Parathyroid adenoma (tissue), 2 donors: ENCODE data around the gene SHH.
"Not testable (repeated sequence)": the region's sequence is repeated elsewhere in the genome, so short reads cannot be mapped to it uniquely, and the experiment has no call there.

ENCODE experiments used
- H2AFZ ChIP-seq: fragments of 300-600 bp; sonication (generic); one replicate; pipeline ENCODE4 v1.7.0; 2017; ENCODE audit warnings: antibody characterized with exemption, mild to moderate bottlenecking
- H3K27ac ChIP-seq: fragments of 300-600 bp; sonication (generic); one replicate; pipeline ENCODE4 v1.7.0; 2017
- H3K27me3 ChIP-seq: fragments of 300-600 bp; sonication (generic); one replicate; pipeline ENCODE4 v1.7.0; 2017; ENCODE audit warnings: low read length; ENCODE audit not compliant: control insufficient read depth, insufficient read depth
- H3K36me3 ChIP-seq: fragments of 300-600 bp; sonication (generic); one replicate; pipeline ENCODE4 v1.7.0; 2017; ENCODE audit warnings: low read length; ENCODE audit not compliant: control insufficient read depth, insufficient read depth
- H3K4me1 ChIP-seq: fragments of 300-600 bp; sonication (generic); one replicate; pipeline ENCODE4 v1.7.0; 2017; ENCODE audit warnings: control low read depth
- H3K4me2 ChIP-seq: fragments of 300-600 bp; sonication (generic); one replicate; pipeline ENCODE4 v1.7.0; 2017; ENCODE audit warnings: low read length
- H3K4me3 ChIP-seq: fragments of 300-600 bp; sonication (generic); one replicate; pipeline ENCODE4 v1.7.0; 2017; ENCODE audit warnings: low read depth, low read length
- H3K79me2 ChIP-seq: fragments of 300-600 bp; sonication (generic); one replicate; pipeline ENCODE4 v1.7.0; 2017; ENCODE audit warnings: control low read depth
- H3K9ac ChIP-seq: fragments of 300-600 bp; sonication (generic); one replicate; pipeline ENCODE4 v1.7.0; 2017; ENCODE audit warnings: mild to moderate bottlenecking
- H3K9me3 ChIP-seq: fragments of 300-600 bp; sonication (generic); one replicate; pipeline ENCODE4 v1.7.0; 2017; ENCODE audit warnings: low read length; ENCODE audit not compliant: control insufficient read depth
- TF ChIP-seq, protein P1 (sequence below): fragments of 300-600 bp; sonication (generic); IDR thresholded peaks from one replicate; pipeline ENCODE4 v1.7.0; 2017; ENCODE audit warnings: antibody characterized with exemption, mild to moderate bottlenecking
- donor health status: primary hyperparathyroidism.

SHH gene

DNA sequence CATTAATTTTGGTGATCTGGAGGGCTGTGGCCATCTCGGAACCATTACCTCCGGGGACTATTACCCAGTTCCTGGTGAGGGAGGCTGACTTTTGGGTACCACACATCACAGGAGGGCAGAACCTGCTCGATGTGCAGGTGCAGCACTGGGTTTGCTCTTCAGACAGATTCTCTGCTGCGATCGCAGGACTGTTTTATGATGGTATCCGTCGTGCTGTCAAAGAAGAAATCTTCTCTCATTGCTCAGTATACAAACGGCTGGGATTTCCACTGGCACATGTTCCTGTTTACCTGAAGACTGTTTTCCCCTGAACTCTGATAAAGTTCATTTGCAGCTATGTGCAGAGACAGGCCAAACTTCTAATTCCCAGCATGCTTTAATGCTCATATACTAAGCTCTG is 27.2 kb upstream of the SHH start:
- Histone ChIP-seq H3K4me3 (no peak overlapping the region), H3K27ac (no peak overlapping the region), H3K9me3 (no peaks in the 10 kb centered on the region), H3K4me2 (no peak overlapping the region), H3K9ac (no peak overlapping the region), H3K36me3 (no peaks in the 10 kb centered on the region), H3K79me2 (no peaks in the 10 kb centered on the region), H2AFZ (no peak overlapping the region), H3K27me3 (peaks cover 3% of the 10 kb centered on the region), H3K4me1 (no peaks in the 10 kb centered on the region)
- TF ChIP-seq, protein P1, sequence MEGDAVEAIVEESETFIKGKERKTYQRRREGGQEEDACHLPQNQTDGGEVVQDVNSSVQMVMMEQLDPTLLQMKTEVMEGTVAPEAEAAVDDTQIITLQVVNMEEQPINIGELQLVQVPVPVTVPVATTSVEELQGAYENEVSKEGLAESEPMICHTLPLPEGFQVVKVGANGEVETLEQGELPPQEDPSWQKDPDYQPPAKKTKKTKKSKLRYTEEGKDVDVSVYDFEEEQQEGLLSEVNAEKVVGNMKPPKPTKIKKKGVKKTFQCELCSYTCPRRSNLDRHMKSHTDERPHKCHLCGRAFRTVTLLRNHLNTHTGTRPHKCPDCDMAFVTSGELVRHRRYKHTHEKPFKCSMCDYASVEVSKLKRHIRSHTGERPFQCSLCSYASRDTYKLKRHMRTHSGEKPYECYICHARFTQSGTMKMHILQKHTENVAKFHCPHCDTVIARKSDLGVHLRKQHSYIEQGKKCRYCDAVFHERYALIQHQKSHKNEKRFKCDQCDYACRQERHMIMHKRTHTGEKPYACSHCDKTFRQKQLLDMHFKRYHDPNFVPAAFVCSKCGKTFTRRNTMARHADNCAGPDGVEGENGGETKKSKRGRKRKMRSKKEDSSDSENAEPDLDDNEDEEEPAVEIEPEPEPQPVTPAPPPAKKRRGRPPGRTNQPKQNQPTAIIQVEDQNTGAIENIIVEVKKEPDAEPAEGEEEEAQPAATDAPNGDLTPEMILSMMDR, result no peak

DNA sequence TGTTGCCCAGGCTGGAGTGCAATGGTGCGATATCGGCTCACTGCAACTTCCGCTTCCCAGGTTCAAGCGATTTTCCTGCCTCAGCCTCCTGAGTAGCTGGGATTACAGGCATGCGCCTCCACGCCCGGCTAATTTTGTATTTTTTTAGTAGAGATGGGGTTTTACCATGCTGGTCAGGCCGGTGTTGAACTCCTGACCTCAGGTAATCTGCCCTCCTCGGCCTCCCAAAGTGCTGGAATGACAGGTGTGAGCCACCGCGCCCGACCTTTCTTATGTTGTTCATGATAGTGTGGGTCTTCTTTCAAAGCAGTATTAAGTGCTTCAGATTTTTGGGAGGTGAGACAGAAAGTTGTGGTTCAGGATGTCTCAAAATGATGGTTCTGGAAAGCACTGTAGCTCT is 26.0 kb upstream of the SHH start:
- H3K36me3 ChIP-seq, H3K27me3 ChIP-seq, H3K79me2 ChIP-seq, H3K9me3 ChIP-seq, H2AFZ ChIP-seq, H3K4me1 ChIP-seq, H3K4me3 ChIP-seq, H3K27ac ChIP-seq, H3K4me2 ChIP-seq, H3K9ac ChIP-seq: not testable (repeated sequence)

DNA sequence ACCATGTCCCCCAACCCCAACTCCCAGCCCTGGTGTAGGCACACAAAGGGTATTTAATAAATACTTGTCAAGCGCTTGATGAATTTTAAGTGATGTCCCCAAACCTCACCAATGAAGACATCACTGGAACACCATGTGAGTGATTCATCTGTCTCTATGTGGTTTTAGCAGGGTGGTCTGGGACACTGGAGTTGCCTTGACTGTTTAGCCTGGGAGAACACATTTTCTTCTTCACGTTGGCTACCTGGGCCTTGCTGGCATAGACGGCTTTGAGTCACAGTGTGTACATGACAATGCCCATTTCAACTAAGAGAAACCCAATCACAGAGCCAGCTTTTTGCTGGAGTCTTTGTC is 24.8 kb upstream of the SHH start:
- no peak overlapping the region for H3K27ac ChIP-seq
- TF ChIP-seq, protein P1, result no peak
- H3K36me3 ChIP-seq, result no peaks in the 10 kb centered on the region
- H3K79me2 ChIP-seq, result no peaks in the 10 kb centered on the region
- H3K4me2 ChIP-seq, result no peak overlapping the region
- H3K9me3 ChIP-seq, result no peaks in the 10 kb centered on the region
- H3K4me1 ChIP-seq, result no peaks in the 10 kb centered on the region
- H2AFZ ChIP-seq, result no peak overlapping the region
- peaks cover 3% of the 10 kb centered on the region for H3K27me3 ChIP-seq
- H3K9ac ChIP-seq, result no peak overlapping the region
- H3K4me3 ChIP-seq, result no peak overlapping the region

DNA sequence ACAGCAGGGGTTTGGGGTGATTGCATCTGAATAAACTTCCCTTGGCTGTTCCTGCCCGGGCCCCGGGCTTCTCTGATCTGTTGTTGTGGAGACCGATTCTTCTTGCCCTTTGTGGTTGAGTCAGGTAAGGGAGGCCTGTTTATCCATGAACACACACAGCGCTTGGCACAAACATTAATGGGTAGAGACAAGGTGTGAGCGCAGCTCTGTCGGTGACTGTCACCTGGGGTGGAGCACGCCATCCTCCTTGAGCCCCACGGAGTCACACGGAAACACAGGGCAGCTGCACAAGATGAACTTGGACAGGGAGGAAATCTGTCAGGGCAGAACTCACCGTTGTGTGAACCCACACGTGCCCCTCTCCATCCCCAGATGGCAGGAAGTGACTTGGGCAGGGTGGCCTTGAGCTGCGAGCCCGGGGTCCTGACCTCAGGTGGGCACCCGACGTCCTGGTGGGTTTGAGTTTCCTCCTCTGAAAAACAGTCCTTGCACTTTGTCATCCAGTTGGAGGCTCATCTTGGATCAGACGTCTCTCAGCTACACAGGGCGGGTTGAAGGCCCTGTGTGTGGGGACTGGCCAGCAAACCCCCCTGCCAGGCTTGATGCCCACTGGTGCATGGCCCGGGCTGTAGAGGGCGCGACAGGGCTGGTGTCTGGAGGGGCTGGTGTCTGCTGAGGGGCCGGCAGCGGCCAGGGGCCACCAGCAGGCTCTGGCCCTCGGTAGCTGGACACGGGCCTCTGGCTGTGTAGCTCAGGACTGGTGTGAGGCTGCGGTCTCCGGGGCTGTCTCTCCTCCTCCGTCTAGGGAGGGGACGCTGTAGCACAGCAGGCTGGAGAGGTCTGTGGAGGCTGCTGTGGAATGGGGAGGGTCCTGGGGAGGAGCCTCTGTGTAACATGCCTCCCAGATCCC is 24.2 kb upstream of the SHH start:
- H3K79me2 ChIP-seq, result no peaks in the 10 kb centered on the region
- no peak overlapping the region for H2AFZ ChIP-seq
- H3K9ac ChIP-seq, result no peak overlapping the region
- TF ChIP-seq, protein P1, result no peak
- H3K36me3 ChIP-seq, result no peaks in the 10 kb centered on the region
- no peak overlapping the region for H3K4me2 ChIP-seq
- H3K9me3 ChIP-seq, result no peaks in the 10 kb centered on the region
- peaks cover 3% of the 10 kb centered on the region for H3K27me3 ChIP-seq
- no peak overlapping the region for H3K27ac ChIP-seq
- H3K4me3 ChIP-seq, result no peak overlapping the region
- H3K4me1 ChIP-seq, result no peaks in the 10 kb centered on the region

DNA sequence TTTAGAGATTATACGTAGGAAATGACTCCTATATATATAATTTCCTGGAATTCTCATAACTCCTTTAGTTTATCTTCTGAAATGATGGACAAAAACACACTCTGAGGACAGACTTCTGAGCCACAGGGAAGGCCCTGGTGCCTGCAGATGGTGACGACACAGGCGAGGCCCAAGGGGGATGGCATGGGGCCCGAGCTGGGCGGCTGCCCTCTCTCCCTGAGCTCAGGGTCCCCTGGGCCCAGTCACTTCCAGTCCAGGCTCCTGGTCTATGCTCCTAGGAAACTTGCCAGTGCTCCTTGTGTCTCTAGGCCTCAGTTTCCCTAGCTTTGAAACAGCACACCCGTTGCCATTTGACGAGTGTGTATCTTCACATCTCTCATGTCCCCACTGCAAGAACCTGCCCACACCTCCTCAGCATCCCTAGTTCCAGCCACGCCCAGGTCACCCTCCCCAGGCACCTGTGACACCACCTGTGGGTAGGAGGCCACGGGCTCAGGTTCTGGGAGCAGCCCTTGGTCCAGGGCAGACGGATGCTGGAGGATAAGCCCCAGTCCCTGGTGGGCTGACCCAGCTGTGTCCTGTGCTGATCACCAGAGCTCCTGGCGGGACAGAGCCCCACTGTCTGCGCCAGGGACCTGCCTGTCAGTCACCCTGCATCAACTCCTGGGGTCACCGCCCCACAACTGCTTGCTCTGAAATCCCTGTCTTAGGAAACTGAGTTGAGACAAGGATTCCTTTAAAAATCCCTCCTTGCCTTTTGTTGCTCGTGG is 23.4 kb upstream of the SHH start:
- Histone ChIP-seq H3K36me3 (no peaks in the 10 kb centered on the region), H3K4me3 (no peak overlapping the region), H3K27ac (no peak overlapping the region), H3K4me2 (no peak overlapping the region), H3K27me3 (peaks cover 3% of the 10 kb centered on the region), H3K9me3 (no peaks in the 10 kb centered on the region), H2AFZ (no peak overlapping the region), H3K9ac (no peak overlapping the region), H3K79me2 (no peaks in the 10 kb centered on the region), H3K4me1 (no peaks in the 10 kb centered on the region)
- TF ChIP-seq, protein P1, result no peak
